Neural progenitor cell (in vitro differentiated cells): ENCODE results near the gene SLC19A3. TPM values are rescaled to one million over a fixed set of nuclear protein-coding genes. Genes with fewer than 3 reads are reported as not detected.

ENCODE experiments used
- DNase-seq: peaks from one replicate; pipeline ENCODE4 v3.0.0-alpha.2; 2016; ENCODE audit warnings: low spot score
- H2AFZ ChIP-seq: fragments of 200-600 bp; sonication (generic); replicated peaks from 2 replicates; pipeline ENCODE4 v1.6.1; 2016; ENCODE audit warnings: antibody characterized with exemption
- H3F3A ChIP-seq: fragments of 200-600 bp; sonication (generic); 2 replicates; pipeline ENCODE4 v1.6.1; 2016; ENCODE audit warnings: antibody characterized with exemption, low read depth
- H3K27ac ChIP-seq: fragments of 200-600 bp; sonication (generic); 2 replicates; pipeline ENCODE4 v1.5.1; 2016; ENCODE audit warnings: mild to moderate bottlenecking
- H3K27me3 ChIP-seq: fragments of 200-600 bp; sonication (generic); 2 replicates; pipeline ENCODE4 v1.6.1; 2016; ENCODE audit warnings: mild to moderate bottlenecking, moderate library complexity
- H3K36me3 ChIP-seq: fragments of 200-600 bp; sonication (generic); 2 replicates; pipeline ENCODE4 v1.5.1; 2016
- H3K4me1 ChIP-seq: fragments of 200-600 bp; sonication (generic); 2 replicates; pipeline ENCODE4 v1.6.1; 2016; ENCODE audit warnings: mixed run types
- H3K4me2 ChIP-seq: fragments of 200-600 bp; sonication (generic); 2 replicates; pipeline ENCODE4 v1.6.1; 2016
- H3K4me3 ChIP-seq: fragments of 200-600 bp; sonication (generic); 2 replicates; pipeline ENCODE4 v1.5.1; 2016
- H3K79me2 ChIP-seq: fragments of 200-600 bp; sonication (generic); 2 replicates; pipeline ENCODE4 v1.6.1; 2016; ENCODE audit warnings: low read depth
- H3K9ac ChIP-seq: fragments of 200-600 bp; sonication (generic); 2 replicates; pipeline ENCODE4 v1.6.1; 2016
- H3K9me3 ChIP-seq: fragments of 200-600 bp; sonication (generic); 2 replicates; pipeline ENCODE4 v1.5.1; 2016; ENCODE audit warnings: low read depth
- H4K20me1 ChIP-seq: fragments of 200-600 bp; sonication (generic); 2 replicates; pipeline ENCODE4 v1.6.1; 2016; ENCODE audit warnings: low read depth
- H3K27ac Mint-ChIP-seq: 3 replicates; pipeline ENCODE4 v1.8.0; 2021; ENCODE audit warnings: mixed read lengths
- H3K27me3 Mint-ChIP-seq: 2 replicates; pipeline ENCODE4 v1.8.0; 2022; ENCODE audit warnings: low read depth, mild to moderate bottlenecking, inconsistent platforms, moderate library complexity, mixed read lengths; ENCODE audit not compliant: insufficient read depth
- H3K36me3 Mint-ChIP-seq: 3 replicates; pipeline ENCODE4 v1.8.0; 2021; ENCODE audit warnings: mixed read lengths
- H3K4me1 Mint-ChIP-seq: 3 replicates; pipeline ENCODE4 v1.8.0; 2021; ENCODE audit warnings: mixed read lengths
- H3K4me3 Mint-ChIP-seq: 3 replicates; pipeline ENCODE4 v1.8.0; 2021; ENCODE audit warnings: mild to moderate bottlenecking, moderate library complexity, mixed read lengths
- H3K9me3 Mint-ChIP-seq: 3 replicates; pipeline ENCODE4 v1.8.0; 2020; ENCODE audit warnings: mixed read lengths
- EZH2 ChIP-seq: fragments of 200-600 bp; sonication (generic); IDR thresholded peaks from 2 replicates; pipeline ENCODE4 v1.6.1; 2017; ENCODE audit warnings: antibody characterized with exemption, mild to moderate bottlenecking, moderate library complexity
- EZH2phosphoT487 ChIP-seq: fragments of 200-600 bp; sonication (generic); IDR thresholded peaks from 2 replicates; pipeline ENCODE4 v1.6.1; 2017; ENCODE audit warnings: antibody characterized with exemption
- total RNA-seq: library from RNA; depleted of rRNA; stranded (reverse); fragments of >200 nt; gene quantifications from 2 replicates; pipeline ENCODE4 v1.2.3, GENCODE V29; 2015; ENCODE audit warnings: low replicate concordance
- TF ChIP-seq, protein P1 (sequence below): fragments of 200-600 bp; sonication (generic); IDR thresholded peaks from 2 replicates; pipeline ENCODE4 v1.5.1; 2017; ENCODE audit warnings: antibody characterized with exemption, mild to moderate bottlenecking

Gene SLC19A3
- total RNA-seq, 1 donor from 2014 or later, result 1.6 TPM

DNA sequence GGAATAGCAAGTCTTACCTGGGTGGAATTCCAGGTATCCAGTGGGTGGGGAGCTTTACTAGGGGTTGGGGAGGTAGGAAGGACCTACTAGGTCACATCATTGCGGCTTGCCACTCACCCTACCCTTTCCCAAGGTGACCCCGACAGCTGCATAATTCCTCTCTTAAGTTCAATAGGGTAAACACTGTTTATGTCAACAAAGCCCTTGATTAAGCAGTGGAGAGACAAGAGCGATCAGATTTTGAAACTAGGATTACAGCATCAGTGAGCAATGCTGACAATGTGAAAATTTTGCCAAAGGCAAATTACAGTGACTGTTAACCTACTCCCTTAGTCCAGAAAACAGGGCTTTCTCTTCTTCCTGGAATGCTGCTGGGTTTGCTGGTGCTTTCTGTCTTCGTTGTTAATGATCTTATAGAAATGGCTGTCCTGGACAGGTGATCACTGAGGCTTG, 14.5 kb downstream of the SLC19A3 start:
- Mint-ChIP-seq H3K4me1 (no peaks in the 10 kb centered on the region), H3K4me3 (no peak overlapping the region), H3K27ac (no peak overlapping the region), H3K27me3 (peaks cover 2% of the 10 kb centered on the region), H3K9me3 (peaks cover 4% of the 10 kb centered on the region), H3K36me3 (no peaks in the 10 kb centered on the region)
- H3K36me3 ChIP-seq, result no peaks in the 10 kb centered on the region
- H3K27ac ChIP-seq, result no peak overlapping the region
- no peak overlapping the region for H3K4me3 ChIP-seq
- H3K9ac ChIP-seq, result no peak overlapping the region
- no peaks in the 10 kb centered on the region for H3K9me3 ChIP-seq
- H3K4me2 ChIP-seq, result no peak overlapping the region
- no peaks in the 10 kb centered on the region for H3F3A ChIP-seq
- no peak for TF ChIP-seq EZH2
- TF ChIP-seq EZH2phosphoT487, result no peak
- TF ChIP-seq, protein P1, sequence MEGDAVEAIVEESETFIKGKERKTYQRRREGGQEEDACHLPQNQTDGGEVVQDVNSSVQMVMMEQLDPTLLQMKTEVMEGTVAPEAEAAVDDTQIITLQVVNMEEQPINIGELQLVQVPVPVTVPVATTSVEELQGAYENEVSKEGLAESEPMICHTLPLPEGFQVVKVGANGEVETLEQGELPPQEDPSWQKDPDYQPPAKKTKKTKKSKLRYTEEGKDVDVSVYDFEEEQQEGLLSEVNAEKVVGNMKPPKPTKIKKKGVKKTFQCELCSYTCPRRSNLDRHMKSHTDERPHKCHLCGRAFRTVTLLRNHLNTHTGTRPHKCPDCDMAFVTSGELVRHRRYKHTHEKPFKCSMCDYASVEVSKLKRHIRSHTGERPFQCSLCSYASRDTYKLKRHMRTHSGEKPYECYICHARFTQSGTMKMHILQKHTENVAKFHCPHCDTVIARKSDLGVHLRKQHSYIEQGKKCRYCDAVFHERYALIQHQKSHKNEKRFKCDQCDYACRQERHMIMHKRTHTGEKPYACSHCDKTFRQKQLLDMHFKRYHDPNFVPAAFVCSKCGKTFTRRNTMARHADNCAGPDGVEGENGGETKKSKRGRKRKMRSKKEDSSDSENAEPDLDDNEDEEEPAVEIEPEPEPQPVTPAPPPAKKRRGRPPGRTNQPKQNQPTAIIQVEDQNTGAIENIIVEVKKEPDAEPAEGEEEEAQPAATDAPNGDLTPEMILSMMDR, result no peak
- H3K27me3 ChIP-seq, result no peaks in the 10 kb centered on the region
- H2AFZ ChIP-seq, result no peak overlapping the region
- no peak for DNase-seq
- no peaks in the 10 kb centered on the region for H4K20me1 ChIP-seq
- no peaks in the 10 kb centered on the region for H3K79me2 ChIP-seq
- no peaks in the 10 kb centered on the region for H3K4me1 ChIP-seq

GRCh38 chr2:227701556-227701955, 16.3 kb downstream of the SLC19A3 start:
- Histone ChIP-seq H2AFZ (no peak overlapping the region), H3K9me3 (no peaks in the 10 kb centered on the region), H3K27ac (no peak overlapping the region), H3K4me1 (no peaks in the 10 kb centered on the region), H3K79me2 (no peaks in the 10 kb centered on the region), H3F3A (no peaks in the 10 kb centered on the region), H3K36me3 (no peaks in the 10 kb centered on the region), H4K20me1 (no peaks in the 10 kb centered on the region), H3K27me3 (no peaks in the 10 kb centered on the region), H3K9ac (no peak overlapping the region), H3K4me2 (no peak overlapping the region), H3K4me3 (no peak overlapping the region)
- no peak for DNase-seq
- H3K36me3 Mint-ChIP-seq, result no peaks in the 10 kb centered on the region
- H3K27me3 Mint-ChIP-seq, result peaks cover 2% of the 10 kb centered on the region
- TF ChIP-seq EZH2 (no peak), EZH2phosphoT487 (no peak)
- TF ChIP-seq, protein P1, result no peak
- no peaks in the 10 kb centered on the region for H3K4me1 Mint-ChIP-seq
- H3K4me3 Mint-ChIP-seq, result no peak overlapping the region
- no peak overlapping the region for H3K27ac Mint-ChIP-seq
- peaks cover 4% of the 10 kb centered on the region for H3K9me3 Mint-ChIP-seq

GRCh38 chr2:227696990-227697679, 20.7 kb downstream of the SLC19A3 start:
- Histone ChIP-seq H4K20me1 (no peaks in the 10 kb centered on the region), H3K27me3 (no peaks in the 10 kb centered on the region), H3K4me2 (no peak overlapping the region), H3K4me3 (no peak overlapping the region), H3K27ac (no peak overlapping the region), H3K4me1 (no peaks in the 10 kb centered on the region), H3K9me3 (no peaks in the 10 kb centered on the region), H3K9ac (no peak overlapping the region), H3F3A (no peaks in the 10 kb centered on the region), H3K36me3 (no peaks in the 10 kb centered on the region), H3K79me2 (no peaks in the 10 kb centered on the region), H2AFZ (no peak overlapping the region)
- no peaks in the 10 kb centered on the region for H3K9me3 Mint-ChIP-seq
- no peak for DNase-seq
- no peak overlapping the region for H3K27ac Mint-ChIP-seq
- H3K4me1 Mint-ChIP-seq, result no peaks in the 10 kb centered on the region
- H3K36me3 Mint-ChIP-seq, result no peaks in the 10 kb centered on the region
- H3K27me3 Mint-ChIP-seq, result no peaks in the 10 kb centered on the region
- H3K4me3 Mint-ChIP-seq, result no peak overlapping the region
- TF ChIP-seq, protein P1, result no peak
- TF ChIP-seq EZH2phosphoT487 (no peak), EZH2 (no peak)
